ENCODE measurements around the gene CXorf58.

- TF ChIP-seq CTCF (IDR thresholded peaks at IDR 0.05 in 8 of 11, conservative IDR thresholded peaks at IDR 0.05 in 3 of 11) (no peak), POLR2A (IDR thresholded peaks at IDR 0.05) (no peak)
Measured at GRCh38 chrX:23926015-23926414, 18.2 kb downstream of the CXorf58 start.

All from spleen (tissue), 7 donors.